Adrenal gland (tissue), 12 donors: ENCODE measurements around the gene NOC4L. TPM values are rescaled to one million over a fixed set of nuclear protein-coding genes. Genes with fewer than 3 reads are reported as not detected.

Source experiments
- DNase-seq, 7 donors: peaks; one replicate each; pipeline ENCODE4 v3.0.0-alpha.2; 2019 to 2020
- H3K27ac ChIP-seq, 5 donors: fragments of 200-600 bp; sonication (generic) in 4 of 5; 1 replicate in 3 of 5; 2 replicates in 2 of 5; pipeline versions ENCODE4 v1.5.1 to v1.8.0; 2016 to 2020; ENCODE audit warnings: mild to moderate bottlenecking in 1 of 5
- H3K27me3 ChIP-seq: fragments of 200-600 bp; 2 replicates; pipeline ENCODE4 v1.8.0; 2021
- H3K36me3 ChIP-seq, 2 donors: fragments of 200-600 bp; replicated peaks in 1 of 2; 1 replicate in 1 of 2; 2 replicates in 1 of 2; pipeline versions ENCODE4 v1.5.1 to v1.8.0; 2018 to 2022
- H3K4me1 ChIP-seq, 2 donors: fragments of 200-600 bp; replicated peaks in 1 of 2; 1 replicate in 1 of 2; 2 replicates in 1 of 2; pipeline versions ENCODE4 v1.5.1 to v1.8.0; 2018 to 2021
- H3K4me3 ChIP-seq, 4 donors: fragments of 200-600 bp; sonication (generic) in 3 of 4; one replicate each; pipeline ENCODE4 v1.5.1; 2016 to 2018
- H3K9me3 ChIP-seq, 3 donors: fragments of 200-600 bp; sonication (generic) in 1 of 3; replicated peaks in 1 of 3; 1 replicate in 2 of 3; 2 replicates in 1 of 3; pipeline versions ENCODE4 v1.5.1 to v1.8.0; 2016 to 2021
- CTCF ChIP-seq, 6 experiments: fragments of 450-650 bp in 4 of 6; fragments of 200-600 bp in 2 of 6; sonication (generic) in 1 of 6; IDR thresholded peaks; 1 replicate in 5 of 6; 2 replicates in 1 of 6; pipeline versions ENCODE4 v1.5.1 to v1.8.0; 2016 to 2021; ENCODE audit warnings: antibody characterized with exemption in 6 of 6, mild to moderate bottlenecking in 2 of 6, moderate library complexity in 1 of 6
- POLR2A ChIP-seq, 2 donors: fragments of 450-650 bp; IDR thresholded peaks; one replicate each; pipeline ENCODE4 v1.6.1; 2017; ENCODE audit warnings: antibody characterized with exemption in 2 of 2, mild to moderate bottlenecking in 2 of 2, moderate library complexity in 1 of 2
- WGBS, 4 donors: extraction: QIAGEN DNeasy Blood & Tissue Kit in 2 of 4; methylation state at CpG; one replicate each; pipeline versions ENCODE4 v1.1.5 to v1.1.7; 2013 to 2017; 5-methylcytosine and 5-hydroxymethylcytosine counted together
- intact Hi-C, 2 donors: fragments of 100-400 bp; cut with DNase I; formaldehyde crosslinking; loops; one replicate each; pipeline versions ENCODE4 v1.14.1 to v1.15.0; 2022 to 2023
- polyA plus RNA-seq, 3 donors: library from polyadenylated mRNA; stranded (reverse); fragments of 200-250 nt in 2 of 3; fragments of 350-450 nt in 1 of 3; fragmentation: Illumina TruSeq in 1 of 3; extraction: RNeasy Lipid Tissue Mini Kit (QIAGEN cat#74804) in 1 of 3; gene quantifications; one replicate each; pipeline ENCODE4 v1.2.3, GENCODE V29; 2013 to 2014
- total RNA-seq, 9 donors: library from RNA; depleted of rRNA in 4 of 9; stranded (reverse); fragments of >200 nt in 4 of 9; fragments of 120-200 nt in 1 of 9; fragmentation: NEBNext Ultra II Directional in 1 of 9; extraction: Animal tissue kit (Norgen Biotek cat#: 25700) in 1 of 9; gene quantifications; one replicate each; pipeline versions ENCODE4 v1.1.0 to v1.2.4, GENCODE V29; 2013 to 2023
- donor health status: healthy with polysubstance abuse.
- donor health status: Bipolar disorder and iron deficiency.
- donor health status: DM: yes; HTN: yes; CAD: no.
- donor health status: DM: no; HTN: no; CAD: no.
- donor health status: DM: no; HTN: no; CAD: no.
- donor health status: DM: yes; HTN: yes; CAD: no.

NOC4L gene
- total and polyA plus RNA-seq, 12 donors: 4.7 to 51.5 (median 17.5) TPM

- H3K4me1 ChIP-seq: no peaks in the 10 kb centered on the region
- peaks cover 0 to 23% of the 10 kb centered on the region in 2 donors for H3K36me3 ChIP-seq
- H3K4me3 ChIP-seq: no peak overlapping the region
- no peak overlapping the region for H3K27ac ChIP-seq
- intact Hi-C loops: no loop called here
- TF ChIP-seq CTCF (IDR thresholded peaks at IDR 0.05) (no peak), POLR2A (IDR thresholded peaks at IDR 0.05) (no peak)
- H3K27me3 ChIP-seq: no peaks in the 10 kb centered on the region
- H3K9me3 ChIP-seq: no peaks in the 10 kb centered on the region
- peak in 1 of 7 donors; percentile 41 for DNase-seq
- WGBS, 4 donors: 91 to 94% (median 92%) methylated on average over 3 to 6 of the region's 6 CpGs
These were observed 38.8 kb upstream of the NOC4L start for GRCh38 chr12:132105467-132105866.

GRCh38 chr12:132106921-132107320 is 37.3 kb upstream of the NOC4L start:
- 96 to 99% (median 98%) methylated on average over 7 of the region's 7 CpGs for WGBS, 4 donors
- Histone ChIP-seq H3K9me3 (no peaks in the 10 kb centered on the region), H3K4me1 (no peaks in the 10 kb centered on the region), H3K27me3 (no peaks in the 10 kb centered on the region), H3K4me3 (no peak overlapping the region), H3K36me3 (peaks cover 0 to 23% of the 10 kb centered on the region in 2 donors), H3K27ac (no peak overlapping the region)
- intact Hi-C loops: no loop called here
- TF ChIP-seq CTCF (IDR thresholded peaks at IDR 0.05) (no peak), POLR2A (IDR thresholded peaks at IDR 0.05) (no peak)
- no peak for DNase-seq

- Histone ChIP-seq H3K36me3 (peaks cover 0 to 24% of the 10 kb centered on the region in 2 donors), H3K27ac (peak overlapping the region in 1 of 5 donors; percentile 7), H3K27me3 (no peaks in the 10 kb centered on the region), H3K9me3 (no peaks in the 10 kb centered on the region), H3K4me3 (no peak overlapping the region), H3K4me1 (no peaks in the 10 kb centered on the region)
- intact Hi-C loops: no loop called here
- TF ChIP-seq CTCF (IDR thresholded peaks at IDR 0.05) (no peak), POLR2A (IDR thresholded peaks at IDR 0.05) (no peak)
- peak in 1 of 7 donors; percentile 75 for DNase-seq
- 82 to 91% (median 85%) methylated on average over 11 to 16 of the region's 16 CpGs for WGBS, 4 donors
These were observed 35.9 kb upstream of the NOC4L start for GRCh38 chr12:132108211-132108832.

- WGBS, 4 donors: 81 to 94% (median 93%) methylated on average over 8 of the region's 8 CpGs
- no peaks in the 10 kb centered on the region for H3K9me3 ChIP-seq
- DNase-seq: peak in 1 of 7 donors; percentile 43
- H3K4me3 ChIP-seq: no peak overlapping the region
- TF ChIP-seq POLR2A (IDR thresholded peaks at IDR 0.05) (no peak), CTCF (IDR thresholded peaks at IDR 0.05) (no peak)
- peaks cover 0 to 39% of the 10 kb centered on the region in 2 donors for H3K36me3 ChIP-seq
- no peaks in the 10 kb centered on the region for H3K4me1 ChIP-seq
- intact Hi-C loops: no loop called here
- no peaks in the 10 kb centered on the region for H3K27me3 ChIP-seq
- no peak overlapping the region for H3K27ac ChIP-seq
These were observed 34.5 kb upstream of the NOC4L start for GRCh38 chr12:132109741-132110140.
